PFSK-1 (cell line): ENCODE results near the gene CARD9.

Experiments
- POLR2AphosphoS5 ChIP-seq: IDR thresholded peaks from 2 replicates; pipeline ENCODE4 v1.6.1; 2012; ENCODE audit warnings: low read depth, mild to moderate bottlenecking, control low read depth, low read length, moderate library complexity
- REST ChIP-seq, 2 experiments: IDR thresholded peaks; 2 replicates each; pipeline versions ENCODE4 v1.6.1 to v1.8.0; 2011 to 2012; ENCODE audit warnings: low read depth in 2 of 2, low read length in 2 of 2, control low read depth in 1 of 2, inconsistent platforms in 1 of 2, mild to moderate bottlenecking in 1 of 2, moderate library complexity in 1 of 2; ENCODE audit not compliant: insufficient read depth in 1 of 2
- SIN3A ChIP-seq: IDR thresholded peaks from 2 replicates; pipeline ENCODE4 v1.6.1; 2012; ENCODE audit warnings: mild to moderate bottlenecking, low read length, moderate library complexity, borderline replicate concordance; ENCODE audit not compliant: insufficient read depth
- TAF1 ChIP-seq: IDR thresholded peaks from 2 replicates; pipeline ENCODE4 v1.6.1; 2012; ENCODE audit warnings: low read length, control low read depth, borderline replicate concordance; ENCODE audit not compliant: insufficient read depth

GRCh38 chr9:136325358-136325757, 48.1 kb downstream of the CARD9 start:
- TF ChIP-seq POLR2AphosphoS5 (no peak), REST (IDR thresholded peaks at IDR 0.05; ENCODE audit: insufficient read depth in 1 of 2, low read depth in 2 of 2, low read length in 2 of 2) (no peak), TAF1 (no peak), SIN3A (no peak)
